A673 (cell line): ENCODE results near the gene RSAD2.

Experiments
- EZH2 ChIP-seq: fragments of 200-600 bp; sonication (generic); IDR thresholded peaks from 2 replicates; pipeline ENCODE4 v1.6.1; 2017; ENCODE audit warnings: borderline replicate concordance, low read depth, mild to moderate bottlenecking, mixed read lengths, antibody characterized with exemption, low read length; ENCODE audit not compliant: poor library complexity, severe bottlenecking
- TF ChIP-seq, protein P1 (sequence below): fragments of 300-800, 200-600 bp; sonication (generic); conservative IDR thresholded peaks from 2 replicates; pipeline ENCODE4 v1.5.1; 2017; ENCODE audit warnings: low read depth, mild to moderate bottlenecking, antibody characterized with exemption, low read length, moderate library complexity, mixed read lengths

DNA sequence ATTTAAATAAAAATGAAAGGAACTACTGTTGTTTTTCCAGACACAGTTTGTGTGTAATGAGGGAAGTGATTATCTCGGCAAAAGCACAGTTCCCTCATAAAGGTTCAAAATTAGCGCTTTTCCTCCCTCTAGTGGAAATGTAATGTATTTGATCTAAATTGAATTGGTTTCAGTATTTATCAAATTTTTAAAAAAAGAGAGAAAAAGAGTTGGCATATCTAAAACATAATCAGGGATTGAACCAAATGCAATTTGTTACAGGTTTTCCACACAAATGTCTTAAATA, 49.3 kb upstream of the RSAD2 start:
- TF ChIP-seq, protein P1, sequence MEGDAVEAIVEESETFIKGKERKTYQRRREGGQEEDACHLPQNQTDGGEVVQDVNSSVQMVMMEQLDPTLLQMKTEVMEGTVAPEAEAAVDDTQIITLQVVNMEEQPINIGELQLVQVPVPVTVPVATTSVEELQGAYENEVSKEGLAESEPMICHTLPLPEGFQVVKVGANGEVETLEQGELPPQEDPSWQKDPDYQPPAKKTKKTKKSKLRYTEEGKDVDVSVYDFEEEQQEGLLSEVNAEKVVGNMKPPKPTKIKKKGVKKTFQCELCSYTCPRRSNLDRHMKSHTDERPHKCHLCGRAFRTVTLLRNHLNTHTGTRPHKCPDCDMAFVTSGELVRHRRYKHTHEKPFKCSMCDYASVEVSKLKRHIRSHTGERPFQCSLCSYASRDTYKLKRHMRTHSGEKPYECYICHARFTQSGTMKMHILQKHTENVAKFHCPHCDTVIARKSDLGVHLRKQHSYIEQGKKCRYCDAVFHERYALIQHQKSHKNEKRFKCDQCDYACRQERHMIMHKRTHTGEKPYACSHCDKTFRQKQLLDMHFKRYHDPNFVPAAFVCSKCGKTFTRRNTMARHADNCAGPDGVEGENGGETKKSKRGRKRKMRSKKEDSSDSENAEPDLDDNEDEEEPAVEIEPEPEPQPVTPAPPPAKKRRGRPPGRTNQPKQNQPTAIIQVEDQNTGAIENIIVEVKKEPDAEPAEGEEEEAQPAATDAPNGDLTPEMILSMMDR = peak; percentile 67
- no peak for TF ChIP-seq EZH2
